Stomach (tissue), 9 donors: Measurements from ENCODE around the gene IQCC. TPM values are rescaled to one million over a fixed set of nuclear protein-coding genes. Genes with fewer than 3 reads are reported as not detected.

Source experiments
- DNase-seq, 2 donors: peaks; one replicate each; pipeline versions ENCODE4 v3.0.0 to v3.0.0-alpha.2; 2013 to 2019
- H3K27ac ChIP-seq, 5 donors: fragments of 200-600 bp in 4 of 5; sonication (generic) in 4 of 5; one replicate each; pipeline ENCODE4 v1.5.1; 2013 to 2019; ENCODE audit warnings: mild to moderate bottlenecking in 1 of 5, moderate library complexity in 1 of 5
- H3K27me3 ChIP-seq, 3 donors: fragments of 200-600 bp; sonication (generic); one replicate each; pipeline ENCODE4 v1.5.1; 2017 to 2019; ENCODE audit warnings: mixed run types in 1 of 3
- H3K36me3 ChIP-seq, 4 donors: fragments of 200-600 bp; sonication (generic); 1 replicate in 3 of 4; 2 replicates in 1 of 4; pipeline ENCODE4 v1.5.1; 2016 to 2019
- H3K4me1 ChIP-seq, 4 donors: fragments of 200-600 bp; sonication (generic); one replicate each; pipeline ENCODE4 v1.5.1; 2016 to 2019
- H3K4me3 ChIP-seq, 4 donors: fragments of 200-600 bp; sonication (generic) in 3 of 4; one replicate each; pipeline ENCODE4 v1.5.1; 2016 to 2019; ENCODE audit warnings: mild to moderate bottlenecking in 1 of 4
- H3K9me3 ChIP-seq, 4 donors: fragments of 200-600 bp; sonication (generic); one replicate each; pipeline ENCODE4 v1.5.1; 2016 to 2019
- EP300 ChIP-seq: sonication (generic); formaldehyde crosslinking; IDR thresholded peaks from one replicate; pipeline ENCODE4 v1.6.1; 2017; ENCODE audit warnings: antibody characterized with exemption
- POLR2A ChIP-seq, 4 donors: fragments of 450-650 bp; IDR thresholded peaks; one replicate each; pipeline ENCODE4 v1.6.1; 2016; ENCODE audit warnings: antibody characterized with exemption in 4 of 4, control low read depth in 2 of 4, mild to moderate bottlenecking in 1 of 4, moderate library complexity in 1 of 4
- POLR2AphosphoS5 ChIP-seq, 3 donors: sonication (generic); formaldehyde crosslinking; IDR thresholded peaks; one replicate each; pipeline ENCODE4 v1.6.1; 2016; ENCODE audit warnings: antibody characterized with exemption in 3 of 3
- WGBS, 5 donors: extraction: QIAGEN DNeasy Blood & Tissue Kit in 3 of 5; methylation state at CpG; one replicate each; pipeline versions ENCODE4 v1.1.5 to v1.1.7; 2013 to 2018; 5-methylcytosine and 5-hydroxymethylcytosine counted together
- intact Hi-C: fragments of 100-400 bp; cut with DNase I; formaldehyde crosslinking; loops from one replicate; pipeline ENCODE4 v1.15.1; 2023; ENCODE audit warnings: low total_unique reads
- polyA plus RNA-seq, 3 donors: library from polyadenylated mRNA; stranded (reverse); fragments of 200-250 nt; gene quantifications; one replicate each; pipeline ENCODE4 v1.2.3, GENCODE V29; 2013
- total RNA-seq, 5 donors: library from RNA; depleted of rRNA; stranded (reverse); fragments of >200 nt; gene quantifications; one replicate each; pipeline versions ENCODE4 v1.1.0 to v1.2.3, GENCODE V29; 2014 to 2016
- TF ChIP-seq, protein P1 (sequence below), 7 experiments: fragments of 450-650 bp in 4 of 7; fragments of 200-600 bp in 3 of 7; sonication (generic) in 3 of 7; IDR thresholded peaks; one replicate each; pipeline ENCODE4 v1.5.1; 2016 to 2019; ENCODE audit warnings: antibody characterized with exemption in 7 of 7, control low read depth in 2 of 7, mild to moderate bottlenecking in 1 of 7
- donor health status: healthy with polysubstance abuse.
- donor health status: Bipolar disorder and iron deficiency.
- donor health status: healthy.

IQCC gene
- total and polyA plus RNA-seq, 8 donors, result 1.3 to 5.5 (median 2.3) TPM; not detected in 1

- Histone ChIP-seq H3K4me3 (no peak overlapping the region), H3K9me3 (no peaks in the 10 kb centered on the region), H3K27ac (peak overlapping the region in 1 of 5 donors; percentile 41), H3K36me3 (peaks cover 20 to 66% (median 59%) of the 10 kb centered on the region in 4 donors), H3K27me3 (no peaks in the 10 kb centered on the region), H3K4me1 (peaks cover 13 to 37% (median 23%) of the 10 kb centered on the region in 4 donors)
- intact Hi-C loops, result no loop called here
- TF ChIP-seq POLR2AphosphoS5 (IDR thresholded peaks at IDR 0.05), result no peak
- TF ChIP-seq EP300, result no peak
- TF ChIP-seq, protein P1, sequence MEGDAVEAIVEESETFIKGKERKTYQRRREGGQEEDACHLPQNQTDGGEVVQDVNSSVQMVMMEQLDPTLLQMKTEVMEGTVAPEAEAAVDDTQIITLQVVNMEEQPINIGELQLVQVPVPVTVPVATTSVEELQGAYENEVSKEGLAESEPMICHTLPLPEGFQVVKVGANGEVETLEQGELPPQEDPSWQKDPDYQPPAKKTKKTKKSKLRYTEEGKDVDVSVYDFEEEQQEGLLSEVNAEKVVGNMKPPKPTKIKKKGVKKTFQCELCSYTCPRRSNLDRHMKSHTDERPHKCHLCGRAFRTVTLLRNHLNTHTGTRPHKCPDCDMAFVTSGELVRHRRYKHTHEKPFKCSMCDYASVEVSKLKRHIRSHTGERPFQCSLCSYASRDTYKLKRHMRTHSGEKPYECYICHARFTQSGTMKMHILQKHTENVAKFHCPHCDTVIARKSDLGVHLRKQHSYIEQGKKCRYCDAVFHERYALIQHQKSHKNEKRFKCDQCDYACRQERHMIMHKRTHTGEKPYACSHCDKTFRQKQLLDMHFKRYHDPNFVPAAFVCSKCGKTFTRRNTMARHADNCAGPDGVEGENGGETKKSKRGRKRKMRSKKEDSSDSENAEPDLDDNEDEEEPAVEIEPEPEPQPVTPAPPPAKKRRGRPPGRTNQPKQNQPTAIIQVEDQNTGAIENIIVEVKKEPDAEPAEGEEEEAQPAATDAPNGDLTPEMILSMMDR (IDR thresholded peaks at IDR 0.05), result no peak
- no peak for TF ChIP-seq POLR2A (IDR thresholded peaks at IDR 0.05)
- 87 to 94% (median 90%) methylated on average over 5 of the region's 5 CpGs for WGBS, 5 donors
- DNase-seq, result no peak
Measured at GRCh38 chr1:32216566-32216965, 11.1 kb downstream of the IQCC start.

GRCh38 chr1:32219022-32219421, 13.6 kb downstream of the IQCC start:
- intact Hi-C loops, result no loop called here
- WGBS, 5 donors, result 82 to 89% (median 85%) methylated on average over 7 of the region's 7 CpGs
- H3K4me1 ChIP-seq, result peaks cover 25 to 51% (median 40%) of the 10 kb centered on the region in 4 donors
- no peak overlapping the region for H3K4me3 ChIP-seq
- no peaks in the 10 kb centered on the region for H3K9me3 ChIP-seq
- TF ChIP-seq, protein P1 (IDR thresholded peaks at IDR 0.05), result no peak
- TF ChIP-seq POLR2AphosphoS5 (IDR thresholded peaks at IDR 0.05) (no peak), EP300 (no peak), POLR2A (IDR thresholded peaks at IDR 0.05) (no peak)
- DNase-seq, result no peak
- H3K27me3 ChIP-seq, result no peaks in the 10 kb centered on the region
- peaks cover 20 to 66% (median 58%) of the 10 kb centered on the region in 4 donors for H3K36me3 ChIP-seq
- H3K27ac ChIP-seq, result no peak overlapping the region

- TF ChIP-seq, protein P1 (IDR thresholded peaks at IDR 0.05), result no peak
- TF ChIP-seq POLR2A (IDR thresholded peaks at IDR 0.05) (no peak), POLR2AphosphoS5 (IDR thresholded peaks at IDR 0.05) (no peak), EP300 (no peak)
- 86 to 92% (median 91%) methylated on average over 3 to 4 of the region's 4 CpGs for WGBS, 5 donors
- Histone ChIP-seq H3K27ac (peak overlapping the region in 4 of 5 donors; percentile 90 to 97 (median 94)), H3K27me3 (no peaks in the 10 kb centered on the region), H3K4me1 (peaks cover 28 to 52% (median 38%) of the 10 kb centered on the region in 4 donors), H3K36me3 (peaks cover 26 to 67% (median 59%) of the 10 kb centered on the region in 4 donors), H3K4me3 (peak overlapping the region; percentile 88 to 95 (median 92)), H3K9me3 (no peaks in the 10 kb centered on the region)
- intact Hi-C loops, result no loop called here
- no peak for DNase-seq
Measured at GRCh38 chr1:32220746-32221580, 15.5 kb downstream of the IQCC start.

GRCh38 chr1:32221581-32221979, 16.1 kb downstream of the IQCC start:
- TF ChIP-seq POLR2AphosphoS5 (IDR thresholded peaks at IDR 0.05) (no peak), EP300 (no peak), POLR2A (IDR thresholded peaks at IDR 0.05) (no peak)
- TF ChIP-seq, protein P1 (IDR thresholded peaks at IDR 0.05), result no peak
- peaks cover 26 to 67% (median 59%) of the 10 kb centered on the region in 4 donors for H3K36me3 ChIP-seq
- DNase-seq, result no peak
- H3K4me1 ChIP-seq, result peaks cover 28 to 46% (median 35%) of the 10 kb centered on the region in 4 donors
- peak overlapping the region; percentile 88 to 95 (median 92) for H3K4me3 ChIP-seq
- intact Hi-C loops, result no loop called here
- 4 to 11% (median 5%) methylated on average over 8 to 13 of the region's 13 CpGs for WGBS, 5 donors
- H3K27me3 ChIP-seq, result no peaks in the 10 kb centered on the region
- peak overlapping the region; percentile 86 to 97 (median 94) for H3K27ac ChIP-seq
- H3K9me3 ChIP-seq, result no peaks in the 10 kb centered on the region
